GM23338 (cell line): ENCODE data around the gene NEK11.

ENCODE experiments used
- CTCF ChIP-seq, 2 experiments: fragments of 200-600 bp in 1 of 2; sonication (generic) in 1 of 2; conservative IDR thresholded peaks; 2 replicates each; pipeline versions ENCODE4 v1.5.1 to v1.6.1; 2016 to 2017; ENCODE audit warnings: antibody characterized with exemption in 2 of 2, low read depth in 2 of 2, mild to moderate bottlenecking in 2 of 2, moderate library complexity in 1 of 2
- EZH2phosphoT487 ChIP-seq: fragments of 200-600 bp; sonication (generic); IDR thresholded peaks from one replicate; pipeline ENCODE4 v1.8.1; 2018; ENCODE audit warnings: antibody characterized with exemption; ENCODE audit not compliant: unreplicated experiment
- REST ChIP-seq: IDR thresholded peaks from one replicate; pipeline ENCODE4 v1.6.1; 2018; ENCODE audit warnings: antibody characterized with exemption; ENCODE audit not compliant: unreplicated experiment
- ZNF462 ChIP-seq: fragments of 250-450 bp; sonication (Bioruptor Pico); IDR thresholded peaks from 2 replicates; pipeline ENCODE4 v1.5.0; 2020; ENCODE audit warnings: mild to moderate bottlenecking, moderate library complexity

GRCh38 chr3:131299836-131300235 is 273.2 kb downstream of the NEK11 start:
- TF ChIP-seq EZH2phosphoT487 (no peak), ZNF462 (CRISPR knock-in tag) (no peak), CTCF (conservative IDR thresholded peaks at IDR 0.05; ENCODE audit: low read depth in 2 of 2) (no peak), REST (no peak)
